ENCODE data around the gene TMEM132A. TPM values are rescaled to one million over a fixed set of nuclear protein-coding genes. Genes with fewer than 3 reads are reported as not detected.

The TMEM132A gene
- total RNA-seq, 3 donors from 2014 or later: 3.9 to 11.8 (median 8.5) TPM

- TF ChIP-seq CTCF (IDR thresholded peaks at IDR 0.05): no peak
- Histone ChIP-seq H3K9me3 (no peaks in the 10 kb centered on the region), H3K4me3 (no peak overlapping the region), H3K36me3 (ENCODE audit: low read depth) (no peaks in the 10 kb centered on the region), H3K4me1 (ENCODE audit: low read depth) (peaks cover 5% of the 10 kb centered on the region)
- ATAC-seq: no peak
- intact Hi-C loops (cut with DNase I, micrococcal nuclease): no loop called here
- peak in 1 of 3 donors; percentile 20 for DNase-seq
Measured at GRCh38 chr11:60955571-60955970, 31.3 kb downstream of the TMEM132A start.

DNA sequence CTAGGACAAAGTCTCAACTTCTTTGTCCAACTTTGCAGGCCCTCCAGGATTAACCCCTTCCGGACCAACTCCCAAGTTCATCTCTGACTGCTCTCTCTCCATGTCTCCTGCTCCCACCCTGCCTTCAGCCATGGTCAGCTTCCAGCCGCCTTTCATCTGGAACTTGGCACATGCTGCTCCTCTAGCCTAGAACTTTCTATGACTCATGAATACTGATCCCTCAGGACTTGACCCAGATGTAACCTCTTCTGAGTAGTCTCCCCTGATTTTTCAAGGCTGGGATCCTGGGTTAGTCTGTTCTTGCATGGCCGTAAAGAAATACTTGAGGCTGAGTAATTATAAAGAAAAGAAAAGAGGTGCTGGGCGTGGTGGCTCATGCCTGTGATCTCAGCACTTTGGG is 32.9 kb downstream of the TMEM132A start:
- TF ChIP-seq CTCF (IDR thresholded peaks at IDR 0.05): no peak
- ATAC-seq: no peak
- intact Hi-C loops (cut with DNase I, micrococcal nuclease): no loop called here

DNA sequence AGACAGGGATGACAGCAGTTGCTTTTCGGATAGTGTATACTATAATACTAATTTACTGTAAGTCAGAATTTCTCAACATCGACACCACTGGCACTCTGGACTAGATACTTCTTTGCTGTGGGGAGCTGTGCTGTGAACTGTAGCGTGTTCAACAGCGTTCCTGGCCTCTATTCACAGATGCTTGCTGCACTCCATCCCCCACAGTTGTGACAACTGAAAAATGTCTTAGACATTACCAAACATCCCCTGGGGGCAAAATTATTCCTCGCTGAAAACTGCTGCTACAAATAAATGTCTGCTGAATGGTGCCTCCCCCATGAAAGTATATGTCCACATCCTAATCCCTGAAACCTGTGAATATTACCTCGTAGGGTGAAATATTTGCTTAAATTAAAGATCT is 35.2 kb downstream of the TMEM132A start:
- intact Hi-C loops (cut with DNase I, micrococcal nuclease): no loop called here
- Histone ChIP-seq H3K9me3 (no peaks in the 10 kb centered on the region), H3K4me3 (no peak overlapping the region), H3K36me3 (ENCODE audit: low read depth) (no peaks in the 10 kb centered on the region), H3K4me1 (ENCODE audit: low read depth) (no peaks in the 10 kb centered on the region)
- DNase-seq: no peak
- ATAC-seq: no peak
- no peak for TF ChIP-seq CTCF (IDR thresholded peaks at IDR 0.05)

More for the DNA sequence above, 32.9 kb downstream of the TMEM132A start:
- Histone ChIP-seq H3K9me3 (no peaks in the 10 kb centered on the region), H3K36me3 (ENCODE audit: low read depth) (no peaks in the 10 kb centered on the region), H3K4me1 (ENCODE audit: low read depth) (peaks cover under 1% of the 10 kb centered on the region), H3K4me3 (no peak overlapping the region)
- no peak for DNase-seq

DNA sequence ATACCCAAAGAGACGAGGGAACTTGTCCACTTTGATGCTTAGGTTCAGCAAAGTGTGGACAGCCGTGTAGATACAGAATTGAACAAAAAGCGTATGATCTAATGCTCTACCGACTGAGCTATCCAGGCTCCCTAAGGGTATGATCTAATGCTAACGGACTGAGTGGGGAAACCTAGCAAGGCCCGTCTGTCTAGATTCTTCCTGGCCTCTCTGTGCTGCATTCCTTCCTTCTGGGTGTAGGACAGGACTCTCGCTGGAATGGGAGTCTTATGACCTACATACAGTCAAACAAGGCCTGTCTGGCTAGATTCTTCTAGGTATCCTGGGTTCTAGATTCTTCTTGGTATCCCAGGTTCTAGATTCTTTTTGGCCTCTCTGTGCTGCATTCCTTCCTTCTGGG is 36.1 kb downstream of the TMEM132A start:
- H3K9me3 ChIP-seq: no peaks in the 10 kb centered on the region
- TF ChIP-seq CTCF (IDR thresholded peaks at IDR 0.05): no peak
- no peak overlapping the region for H3K4me3 ChIP-seq
- H3K36me3 ChIP-seq (ENCODE audit: low read depth): no peaks in the 10 kb centered on the region
- ATAC-seq (no peak), DNase-seq (no peak)
- intact Hi-C loops (cut with DNase I, micrococcal nuclease): no loop called here
- H3K4me1 ChIP-seq (ENCODE audit: low read depth): no peaks in the 10 kb centered on the region

DNA sequence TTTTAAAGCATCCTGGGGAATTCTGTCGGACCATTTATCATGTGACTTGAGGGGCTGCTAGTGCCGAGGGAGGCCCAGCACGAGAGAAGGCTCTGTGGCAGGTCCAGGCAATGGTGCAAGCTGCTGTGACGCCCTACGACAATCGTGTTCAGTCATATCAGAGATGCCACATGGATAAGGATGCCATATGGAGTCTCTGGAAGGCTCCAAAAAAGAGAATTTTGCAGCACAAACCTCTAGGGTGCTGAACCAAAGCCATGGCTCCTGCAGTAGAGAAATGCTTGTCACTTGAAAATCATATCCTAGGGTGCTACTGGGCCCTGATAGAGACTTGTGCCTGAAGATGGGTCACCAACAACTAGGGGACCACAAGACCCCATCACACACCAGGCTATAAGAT is 40.5 kb downstream of the TMEM132A start:
- intact Hi-C loops (cut with DNase I, micrococcal nuclease): no loop called here
- no peaks in the 10 kb centered on the region for H3K9me3 ChIP-seq
- DNase-seq: no peak
- H3K4me1 ChIP-seq (ENCODE audit: low read depth): no peaks in the 10 kb centered on the region
- no peaks in the 10 kb centered on the region for H3K36me3 ChIP-seq (ENCODE audit: low read depth)
- H3K4me3 ChIP-seq: no peak overlapping the region
- ATAC-seq: no peak
- no peak for TF ChIP-seq CTCF (IDR thresholded peaks at IDR 0.05)

DNA sequence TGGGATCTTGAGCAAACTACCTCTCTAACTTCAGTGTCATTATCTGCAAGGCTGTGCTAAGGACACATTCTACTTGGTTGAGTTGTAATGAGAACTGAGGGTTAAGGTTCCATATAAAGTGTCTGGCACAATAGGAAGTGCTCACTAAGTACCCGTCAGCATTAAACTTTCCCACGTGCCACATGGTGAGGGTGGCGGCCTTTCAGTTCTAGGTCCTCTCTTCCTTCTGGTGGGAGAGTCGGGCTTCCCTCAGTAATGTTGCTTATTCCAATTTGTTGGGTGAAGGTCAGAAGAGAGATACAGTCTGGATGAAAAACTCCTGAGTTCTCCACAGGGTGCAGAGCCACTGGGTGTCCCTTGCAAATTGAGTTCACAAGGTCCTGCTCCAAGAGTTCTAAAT is 42.6 kb downstream of the TMEM132A start:
- ATAC-seq (no peak), DNase-seq (no peak)
- intact Hi-C loops (cut with DNase I, micrococcal nuclease): no loop called here
- H3K9me3 ChIP-seq: no peaks in the 10 kb centered on the region
- no peak for TF ChIP-seq CTCF (IDR thresholded peaks at IDR 0.05)
- H3K36me3 ChIP-seq (ENCODE audit: low read depth): no peaks in the 10 kb centered on the region
- no peak overlapping the region for H3K4me3 ChIP-seq
- H3K4me1 ChIP-seq (ENCODE audit: low read depth): no peaks in the 10 kb centered on the region
